Measurements from ENCODE around the gene DAZAP1. TPM values are rescaled to one million over a fixed set of nuclear protein-coding genes. Genes with fewer than 3 reads are reported as not detected.

DAZAP1 gene
- total and polyA plus RNA-seq, 2 of the 4 experiments (the other 2 are of a cell fraction) = 22.0 to 62.8 TPM

DNA sequence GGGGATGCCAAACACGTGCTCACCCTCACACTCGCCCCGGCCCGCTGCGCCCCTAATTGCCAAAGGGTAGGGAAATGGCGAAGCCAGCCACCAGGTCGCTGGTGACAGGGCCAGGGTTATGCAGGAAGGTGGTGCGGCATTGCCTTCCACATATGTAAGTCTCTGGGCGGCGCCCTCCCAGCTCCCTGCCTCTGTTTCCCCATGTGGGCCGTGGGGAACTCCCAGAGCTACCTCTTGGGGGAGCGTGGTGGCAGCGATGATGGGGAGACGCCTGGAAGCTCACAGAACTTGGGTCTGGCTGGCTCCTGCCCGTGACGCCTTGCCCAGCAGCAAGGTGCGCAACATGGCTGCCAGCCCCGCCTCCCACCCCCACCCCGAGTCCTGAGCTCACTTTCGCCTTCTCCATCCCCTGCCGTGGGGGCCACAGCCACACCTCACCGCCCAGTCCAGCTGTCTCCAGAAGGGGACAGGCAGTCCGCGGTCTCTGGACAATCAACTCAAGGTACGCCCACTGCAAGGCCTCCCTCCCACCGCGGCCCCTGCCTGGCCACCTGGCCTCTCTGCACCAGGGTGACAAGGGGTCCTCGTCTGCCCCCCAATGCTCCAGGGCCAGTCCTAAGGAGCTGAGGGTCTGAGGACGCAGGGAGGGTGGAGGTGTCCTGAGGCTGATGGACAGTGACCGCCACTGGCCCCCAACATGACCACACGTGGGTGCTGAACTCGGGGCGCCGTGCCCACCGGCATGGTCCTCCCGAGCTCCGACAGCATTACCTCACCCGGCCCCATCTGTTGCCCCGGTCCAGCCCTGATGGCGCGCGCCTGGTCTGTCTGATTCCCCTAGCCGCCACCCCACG, 65.1 kb downstream of the DAZAP1 start:
- intact Hi-C loops (cut with micrococcal nuclease) (no loop called here), dilution Hi-C loops (cut with HindIII; ENCODE audit: low sequenced_read_pairs, unreplicated experiment) (no loop called here), in situ Hi-C loops (cut with MboI; ENCODE audit: low sequenced_read_pairs) (no loop called here)
- peaks cover 8% of the 10 kb centered on the region for H3K36me3 ChIP-seq (ENCODE audit: control insufficient read depth, insufficient read depth, low read length)
- H3K9ac ChIP-seq (ENCODE audit: low read depth, low read length) = no peak overlapping the region
- ChIA-PET CTCF (interaction anchor here (0.6 kb wide), 2 partner anchors 18 to 981 kb away, joined by 4 read pairs; no protein-coding TSS in a partner anchor), POLR2A (ENCODE audit: unreplicated experiment) (interaction anchor here (0.5 to 0.6 kb wide), 2 partner anchors 118 to 164 kb away, joined by 3 to 8 read pairs; no protein-coding TSS in a partner anchor)
- H2BK15ac ChIP-seq (ENCODE audit: low read depth, low read length) = no peak overlapping the region
- WGBS, 2 experiments (ENCODE audit: extremely low coverage in 2 of 2, insufficient read length in 1 of 2) = 49% methylated on average over 8 of the region's 44 CpGs; no CpG with 5 or more reads in 1 of the 2 experiments
- ATAC-seq (ENCODE audit: low read depth) (no peak), DNase-seq (no peak)
- no peak for TF ChIP-seq MXI1 (IDR thresholded peaks at IDR 0.05; ENCODE audit: borderline replicate concordance, low read depth, low read length)
- TF ChIP-seq, protein P1, sequence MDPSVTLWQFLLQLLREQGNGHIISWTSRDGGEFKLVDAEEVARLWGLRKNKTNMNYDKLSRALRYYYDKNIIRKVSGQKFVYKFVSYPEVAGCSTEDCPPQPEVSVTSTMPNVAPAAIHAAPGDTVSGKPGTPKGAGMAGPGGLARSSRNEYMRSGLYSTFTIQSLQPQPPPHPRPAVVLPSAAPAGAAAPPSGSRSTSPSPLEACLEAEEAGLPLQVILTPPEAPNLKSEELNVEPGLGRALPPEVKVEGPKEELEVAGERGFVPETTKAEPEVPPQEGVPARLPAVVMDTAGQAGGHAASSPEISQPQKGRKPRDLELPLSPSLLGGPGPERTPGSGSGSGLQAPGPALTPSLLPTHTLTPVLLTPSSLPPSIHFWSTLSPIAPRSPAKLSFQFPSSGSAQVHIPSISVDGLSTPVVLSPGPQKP (IDR thresholded peaks at IDR 0.05; ENCODE audit: borderline replicate concordance, low read depth, low read length) = no peak
- no peak for TF ChIP-seq POLR2A (IDR thresholded peaks at IDR 0.05; ENCODE audit: low read depth, low read length)
- no peak for TF ChIP-seq BHLHE40 (IDR thresholded peaks at IDR 0.05; ENCODE audit: low read depth, low read length)
- no peak for TF ChIP-seq CEBPB (IDR thresholded peaks at IDR 0.05; ENCODE audit: low read depth, low read length)
- TF ChIP-seq NFE2L2 (IDR thresholded peaks at IDR 0.05; ENCODE audit: low read depth, low read length) = no peak
- TF ChIP-seq, protein P2, sequence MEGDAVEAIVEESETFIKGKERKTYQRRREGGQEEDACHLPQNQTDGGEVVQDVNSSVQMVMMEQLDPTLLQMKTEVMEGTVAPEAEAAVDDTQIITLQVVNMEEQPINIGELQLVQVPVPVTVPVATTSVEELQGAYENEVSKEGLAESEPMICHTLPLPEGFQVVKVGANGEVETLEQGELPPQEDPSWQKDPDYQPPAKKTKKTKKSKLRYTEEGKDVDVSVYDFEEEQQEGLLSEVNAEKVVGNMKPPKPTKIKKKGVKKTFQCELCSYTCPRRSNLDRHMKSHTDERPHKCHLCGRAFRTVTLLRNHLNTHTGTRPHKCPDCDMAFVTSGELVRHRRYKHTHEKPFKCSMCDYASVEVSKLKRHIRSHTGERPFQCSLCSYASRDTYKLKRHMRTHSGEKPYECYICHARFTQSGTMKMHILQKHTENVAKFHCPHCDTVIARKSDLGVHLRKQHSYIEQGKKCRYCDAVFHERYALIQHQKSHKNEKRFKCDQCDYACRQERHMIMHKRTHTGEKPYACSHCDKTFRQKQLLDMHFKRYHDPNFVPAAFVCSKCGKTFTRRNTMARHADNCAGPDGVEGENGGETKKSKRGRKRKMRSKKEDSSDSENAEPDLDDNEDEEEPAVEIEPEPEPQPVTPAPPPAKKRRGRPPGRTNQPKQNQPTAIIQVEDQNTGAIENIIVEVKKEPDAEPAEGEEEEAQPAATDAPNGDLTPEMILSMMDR (conservative IDR thresholded peaks at IDR 0.05; ENCODE audit: low read depth, low read length) = no peak
- H3K18ac ChIP-seq (ENCODE audit: low read depth, low read length) = no peak overlapping the region
- 0 out of 2 replicates have a peak, but pooled peaks cover 3% of the 10 kb centered on the region for H3K9me1 ChIP-seq (ENCODE audit: insufficient read depth, low read length)
- no peak overlapping the region for H4K8ac ChIP-seq (ENCODE audit: low read depth in 2 of 2, low read length in 2 of 2)
- peaks cover 78% of the 10 kb centered on the region for H4K20me1 ChIP-seq (ENCODE audit: insufficient read depth, low read length)
- H2AK9ac ChIP-seq (replicated peaks; ENCODE audit: low read depth, low read length, poor library complexity) = no peak overlapping the region
- no peak overlapping the region for H3K4me3 ChIP-seq (ENCODE audit: insufficient read depth, low read depth, low read length)
- no peak overlapping the region for H3K14ac ChIP-seq (replicated peaks; ENCODE audit: low read depth, low read length)
- no peak overlapping the region for H2AK5ac ChIP-seq (ENCODE audit: low read depth, low read length)
- H2AFZ ChIP-seq (replicated peaks; ENCODE audit: low read length, poor library complexity) = no peak overlapping the region
- no peak overlapping the region for H3K4ac ChIP-seq (ENCODE audit: low read depth, low read length)
- no peak overlapping the region for H3K23ac ChIP-seq (ENCODE audit: low read depth, low read length)
- peaks cover 50% of the 10 kb centered on the region for H3K27me3 ChIP-seq (ENCODE audit: control insufficient read depth, insufficient read depth, low read length)
- no peak overlapping the region for H3K4me2 ChIP-seq (ENCODE audit: low read depth, low read length)
- H2BK5ac ChIP-seq (ENCODE audit: low read depth, low read length, poor library complexity, severe bottlenecking) = no peak overlapping the region
- no TSS peak for BruUV-seq (replicated peaks)
- H2BK120ac ChIP-seq (ENCODE audit: low read depth, low read length) = no peak overlapping the region
- H3K9me3 ChIP-seq (ENCODE audit: control insufficient read depth, insufficient read depth, low read length) = no peaks in the 10 kb centered on the region; the same call in 1 of the 2 replicates
- no peak overlapping the region for H3K27ac ChIP-seq (ENCODE audit: insufficient read depth, low read length)
- peaks cover 3 to 43% of the 10 kb centered on the region in 2 experiments for H3K79me1 ChIP-seq (ENCODE audit: low read depth in 1 of 2, low read length in 2 of 2)
- peaks cover 21% of the 10 kb centered on the region for H3K4me1 ChIP-seq (ENCODE audit: control insufficient read depth, insufficient read depth, low read length)
- no peak overlapping the region for H2BK20ac ChIP-seq (ENCODE audit: low read depth, low read length)
- no peak overlapping the region for H4K5ac ChIP-seq (ENCODE audit: low read depth, low read length)
- no peak overlapping the region for H3K56ac ChIP-seq (ENCODE audit: extremely low read depth, insufficient read depth, low read length)
- H4K91ac ChIP-seq (ENCODE audit: insufficient read depth, low read depth, low read length) = no peak overlapping the region
